HG02588 (cell line): ENCODE data around the gene KRTAP20-4.

ENCODE experiments used
- ATAC-seq: cut with Tn5 transposase; IDR thresholded peaks from one replicate; pipeline ENCODE4 v1.9.1; 2021; ENCODE audit warnings: mild to moderate bottlenecking, moderate library complexity; ENCODE audit not compliant: unreplicated experiment

The KRTAP20-4 gene

DNA sequence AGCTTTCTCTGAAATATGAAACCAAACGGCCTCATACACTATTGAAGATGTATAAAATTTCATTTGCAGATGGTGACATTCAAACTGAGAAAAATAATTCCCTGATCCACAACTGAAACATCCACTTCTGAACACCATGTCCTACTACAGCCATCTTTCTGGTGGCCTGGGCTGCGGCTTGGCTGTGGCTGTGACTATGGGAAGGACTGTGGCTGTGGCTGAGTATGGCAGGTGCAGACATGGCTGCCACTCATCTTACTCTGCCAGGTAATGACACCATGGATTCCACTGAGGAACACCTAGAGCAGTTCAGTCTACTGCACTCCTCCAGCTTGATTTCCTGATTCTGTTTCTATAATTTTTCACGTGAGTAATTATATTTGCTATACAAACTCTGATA is at the start of gene KRTAP20-4:
TSS of gene KRTAP20-4 (plus strand) at position 106 of the 400 bp plus-strand sequence.
- no peak for ATAC-seq

DNA sequence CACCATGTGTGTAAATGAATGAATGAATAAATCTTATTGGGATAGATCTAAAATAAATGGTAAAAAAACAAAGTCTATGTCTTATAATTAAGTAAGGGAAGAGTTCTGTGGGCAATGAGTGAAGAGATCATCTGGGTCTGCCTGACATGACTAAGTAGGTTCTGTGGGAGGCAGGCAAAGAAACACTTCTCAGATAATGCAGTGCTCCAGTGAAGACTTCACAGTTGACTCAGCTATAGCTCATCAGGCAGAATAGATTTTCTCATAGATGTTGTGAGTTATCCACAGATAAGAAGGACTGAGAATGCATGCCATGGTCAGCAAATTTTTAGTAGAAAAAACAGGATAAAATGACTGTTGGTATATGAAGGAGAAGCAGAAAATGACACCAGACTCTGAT is 42.7 kb upstream of the KRTAP20-4 start:
- ATAC-seq = no peak

DNA sequence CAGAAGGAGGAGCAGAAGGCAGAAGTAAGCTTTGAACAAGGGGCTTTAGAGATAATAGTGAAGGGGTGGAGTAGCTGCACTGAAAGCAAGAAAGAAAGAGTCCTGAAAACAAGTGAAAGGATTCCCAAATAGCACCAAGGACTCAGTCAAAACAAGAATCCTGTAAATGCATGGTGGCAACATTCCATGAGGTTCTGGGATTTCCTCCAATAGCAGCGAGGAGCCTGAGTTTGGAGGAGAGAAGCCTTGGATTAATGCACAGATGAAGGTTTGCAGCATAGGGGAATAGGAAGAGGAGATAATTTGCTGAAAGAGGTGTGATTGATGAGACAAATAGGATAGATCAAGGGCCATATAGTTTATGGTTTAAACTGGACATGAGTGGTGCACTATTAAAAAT is 41.1 kb upstream of the KRTAP20-4 start:
- ATAC-seq = no peak

DNA sequence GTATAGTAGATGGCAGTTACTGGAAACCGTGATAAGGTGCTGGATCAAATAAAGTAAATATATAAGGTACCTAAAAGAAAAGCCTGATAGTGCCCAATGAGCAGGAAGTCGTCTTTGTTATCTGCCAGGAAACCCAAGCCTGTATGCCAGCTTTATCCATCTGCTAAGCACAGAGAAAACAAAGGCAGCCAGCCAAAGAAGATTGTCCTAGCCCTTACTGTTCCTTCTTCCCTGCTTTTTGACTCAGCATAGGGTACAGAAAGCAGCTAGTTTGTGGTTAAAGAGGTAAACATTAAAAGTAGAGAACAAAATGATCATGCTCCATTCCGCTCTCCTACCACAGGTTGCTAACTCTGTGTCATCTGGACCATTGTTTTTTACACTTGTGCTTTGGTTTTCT is 40.3 kb upstream of the KRTAP20-4 start:
- ATAC-seq = no peak

DNA sequence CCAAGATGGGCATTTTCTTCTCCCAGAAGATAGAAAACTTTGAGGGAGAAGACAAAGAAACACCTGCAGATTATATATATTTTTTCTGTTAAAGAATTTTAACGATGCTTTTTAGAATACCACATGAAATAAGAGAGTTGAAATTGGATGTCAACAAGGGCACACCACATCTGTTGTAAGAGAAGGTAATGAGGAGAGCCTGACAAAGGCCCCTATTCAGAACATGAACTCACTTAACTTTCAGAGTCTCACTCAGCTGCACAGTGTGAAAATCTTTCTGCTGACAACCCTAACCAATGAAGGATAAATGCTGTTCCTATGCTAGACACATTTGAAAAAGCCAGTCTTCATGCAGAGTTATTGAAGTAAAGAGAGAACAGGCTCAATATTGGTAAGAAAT is 37.6 kb upstream of the KRTAP20-4 start:
- no peak for ATAC-seq

DNA sequence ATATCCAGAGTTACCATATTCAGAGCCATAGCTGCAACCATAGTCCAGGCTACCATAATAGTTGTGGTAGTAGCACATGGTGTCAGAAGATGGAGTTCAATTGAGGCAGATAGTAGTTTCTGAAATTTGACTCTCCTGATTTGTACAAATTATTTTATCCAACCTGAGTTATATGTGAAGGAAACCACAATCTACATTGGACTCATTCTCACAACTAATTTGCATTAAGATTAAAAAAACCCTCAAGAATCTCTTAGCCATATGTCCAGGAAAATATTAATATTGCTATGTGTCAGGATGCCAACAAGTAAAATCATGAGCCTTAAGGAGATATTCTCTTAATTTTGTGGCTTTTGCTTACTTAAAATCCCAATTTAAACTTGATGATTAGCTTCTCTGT is 30.1 kb upstream of the KRTAP20-4 start, which contains the start of gene KRTAP22-2:
TSS of gene KRTAP22-2 (minus strand) at position 101 of the 400 bp plus-strand sequence.
- no peak for ATAC-seq

DNA sequence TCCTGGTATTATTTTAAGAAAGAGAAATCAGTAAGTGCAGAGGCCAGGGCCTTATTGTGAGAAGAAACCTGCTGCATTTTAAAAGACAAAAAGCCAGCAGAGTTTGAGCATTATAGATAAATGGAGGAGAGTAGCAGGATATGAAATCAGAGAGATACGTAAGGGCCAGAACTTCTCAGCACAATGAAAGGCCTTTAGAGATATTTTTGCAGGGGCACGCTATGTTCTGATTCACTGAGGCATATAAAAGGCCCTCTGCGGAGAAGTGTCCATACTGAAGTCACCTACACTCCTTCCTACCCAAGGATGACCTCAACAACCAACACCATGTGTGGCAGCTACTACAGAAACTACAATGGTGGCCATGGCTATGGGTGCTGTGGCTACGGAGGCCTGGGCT is 28.3 kb upstream of the KRTAP20-4 start, which contains the start of gene KRTAP6-3:
TSS of gene KRTAP6-3 (plus strand) at position 301 of the 400 bp plus-strand sequence. CDS start at position 307, 6 bp downstream.
- ATAC-seq = no peak

DNA sequence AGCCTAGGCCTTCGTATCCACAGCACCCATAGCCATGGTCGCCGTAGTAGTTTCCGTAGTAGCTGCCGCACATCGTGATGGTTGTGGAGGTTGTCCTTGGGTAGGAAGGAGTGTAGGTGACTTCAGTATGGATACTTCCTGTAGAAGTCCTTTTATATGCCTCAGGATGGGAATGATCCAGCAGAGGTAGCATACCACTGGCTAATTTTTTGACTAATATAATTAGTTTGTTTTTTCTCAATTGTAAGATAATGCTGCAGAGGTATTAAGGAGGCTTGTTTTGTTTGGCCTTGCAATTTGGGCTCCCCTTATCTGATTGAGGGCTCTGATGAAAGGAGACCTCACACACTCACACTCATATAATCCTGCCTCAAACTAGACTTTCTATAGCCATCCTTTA is 21.6 kb upstream of the KRTAP20-4 start, which contains the start of gene KRTAP6-2:
TSS of gene KRTAP6-2 (minus strand) at position 101 of the 400 bp plus-strand sequence. CDS start at position 73, 28 bp downstream.
- ATAC-seq = no peak

DNA sequence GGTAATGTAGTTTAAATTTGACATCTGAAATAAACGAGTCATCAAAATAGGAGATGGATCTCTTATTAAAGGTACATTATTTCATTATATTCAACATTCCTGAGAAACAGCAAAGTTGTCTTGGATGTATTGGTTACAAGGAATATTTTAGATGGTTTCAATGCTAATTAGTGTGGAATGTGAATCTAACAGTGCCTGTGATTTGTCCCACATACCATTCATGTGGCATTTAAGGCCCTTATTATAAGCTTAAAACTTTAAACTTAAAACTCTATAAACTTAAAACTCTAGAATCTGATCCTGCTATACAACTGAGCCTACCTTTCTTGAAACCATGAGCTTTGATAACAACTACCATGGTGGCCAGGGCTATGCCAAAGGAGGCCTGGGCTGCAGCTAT is 19.6 kb upstream of the KRTAP20-4 start, which contains the start of gene KRTAP22-1:
TSS of gene KRTAP22-1 (plus strand) at position 301 of the 400 bp plus-strand sequence.
- ATAC-seq = no peak

DNA sequence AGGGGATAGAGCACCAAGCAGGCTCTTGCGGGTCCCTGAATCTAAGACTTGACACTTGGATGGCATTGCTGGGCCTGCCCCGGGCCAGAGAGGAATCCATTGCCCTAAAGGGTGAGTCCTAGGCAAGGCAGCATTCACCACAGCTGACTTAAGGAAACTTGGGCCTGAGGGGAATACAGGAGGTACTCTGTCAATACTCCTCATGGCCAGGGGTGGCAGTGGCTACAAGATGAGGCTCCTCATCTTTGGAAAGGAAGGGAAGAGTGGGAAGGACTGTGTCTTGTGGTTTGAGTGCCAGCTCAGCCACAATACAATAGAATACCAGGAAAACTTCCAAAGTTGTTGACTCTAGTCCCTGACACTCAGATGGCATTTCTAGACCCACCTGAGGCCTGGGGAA is 14.5 kb upstream of the KRTAP20-4 start:
- ATAC-seq = no peak

DNA sequence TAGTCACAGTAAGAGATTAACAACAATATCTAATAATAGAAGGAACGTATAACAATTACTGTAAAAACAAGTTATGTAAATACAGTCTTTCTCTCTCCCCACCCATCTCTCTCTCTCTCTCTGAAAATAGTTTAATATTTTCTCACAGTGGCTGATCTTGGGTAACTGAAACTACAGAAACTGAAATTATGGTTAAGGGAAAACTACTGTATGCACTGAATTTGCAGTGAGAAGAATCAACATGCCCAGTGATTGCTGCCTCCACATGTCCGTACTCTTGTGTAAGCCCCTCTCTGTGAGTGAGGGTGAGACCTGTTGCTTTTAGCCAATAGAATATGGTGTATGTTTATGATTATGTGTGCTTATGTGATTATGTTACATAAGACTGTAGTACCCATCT is 8.3 kb upstream of the KRTAP20-4 start:
- ATAC-seq = no peak

DNA sequence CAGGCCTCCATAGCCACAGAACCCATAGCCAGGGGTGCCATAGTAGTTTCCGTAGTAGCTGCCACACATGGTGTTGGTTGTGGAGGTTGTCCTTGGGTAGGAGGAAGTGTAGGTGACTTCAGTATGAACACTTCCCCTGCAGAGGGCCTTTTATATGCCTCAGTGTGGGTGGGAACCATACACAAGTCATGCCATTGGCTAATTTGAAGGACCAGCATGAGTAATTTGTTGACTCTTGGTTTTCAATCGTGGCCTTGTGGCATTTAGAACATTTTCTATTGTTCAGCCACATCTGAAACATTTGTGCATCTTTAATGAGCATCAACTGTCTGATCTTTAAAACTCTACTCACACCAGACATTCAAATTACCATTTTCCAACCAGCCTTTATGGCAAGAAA is 6.6 kb upstream of the KRTAP20-4 start, which contains the start of gene KRTAP6-1:
TSS of gene KRTAP6-1 (minus strand) at position 95 of the 400 bp plus-strand sequence. CDS start at position 69, 26 bp downstream.
- no peak for ATAC-seq

DNA sequence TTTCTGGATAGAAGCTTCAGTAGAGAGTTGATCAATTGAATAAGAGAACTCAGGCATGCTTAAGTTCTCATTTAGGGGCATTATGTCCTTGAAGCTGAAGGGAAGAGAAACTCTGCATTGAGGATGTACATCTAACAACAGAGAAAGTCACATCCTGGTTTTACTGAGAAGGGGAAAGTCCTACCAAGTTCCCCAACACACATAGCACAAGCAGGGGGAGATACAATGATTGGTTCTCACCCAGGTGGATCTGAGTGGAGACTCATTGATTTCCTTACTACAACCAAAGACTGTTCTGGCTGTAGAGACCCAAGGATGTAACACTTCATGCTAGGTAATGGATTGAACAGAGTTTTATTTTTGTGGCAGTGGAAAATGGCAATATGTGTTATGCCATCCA is 5.2 kb upstream of the KRTAP20-4 start:
- ATAC-seq = no peak

DNA sequence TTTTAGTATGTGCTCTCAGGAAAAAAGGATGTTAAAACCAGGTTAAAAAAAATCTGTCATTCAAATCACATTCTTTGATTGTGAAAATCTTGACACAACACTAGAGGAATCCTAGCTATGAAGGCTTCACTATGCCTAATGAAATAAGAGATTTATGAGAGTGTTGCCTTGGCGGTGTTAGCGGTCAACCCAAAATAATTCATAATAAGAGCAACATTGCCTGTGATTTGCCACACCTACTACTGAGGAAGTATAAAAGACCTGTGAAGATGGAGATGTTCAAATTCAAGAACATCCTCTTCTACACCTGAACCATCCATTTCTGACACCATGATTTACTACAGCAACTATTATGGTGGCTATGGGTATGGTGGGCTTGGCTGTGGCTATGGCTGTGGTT is 4.3 kb upstream of the KRTAP20-4 start, which contains the start of gene KRTAP20-1:
TSS of gene KRTAP20-1 (plus strand) at position 301 of the 400 bp plus-strand sequence. CDS start at position 331, 30 bp downstream.
- ATAC-seq = no peak

DNA sequence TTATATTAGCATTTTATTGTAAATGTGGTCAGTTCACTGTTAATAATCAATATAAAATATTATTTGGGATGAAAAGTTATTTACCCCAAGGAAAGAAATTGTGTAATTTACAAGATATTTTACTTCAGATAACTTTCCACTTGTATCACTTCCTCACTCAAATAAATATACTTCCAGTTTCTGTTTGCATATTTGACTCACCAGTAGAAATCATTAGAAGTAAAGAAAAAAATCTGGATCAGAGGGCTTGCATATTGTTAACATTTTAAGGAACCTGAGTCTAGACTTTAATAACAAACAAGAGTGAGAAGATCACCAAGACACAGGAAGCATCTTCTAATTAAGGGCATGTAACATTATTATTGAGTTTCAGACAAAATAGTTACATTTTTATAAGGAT is 347 bp upstream of the KRTAP20-4 start:
- no peak for ATAC-seq

DNA sequence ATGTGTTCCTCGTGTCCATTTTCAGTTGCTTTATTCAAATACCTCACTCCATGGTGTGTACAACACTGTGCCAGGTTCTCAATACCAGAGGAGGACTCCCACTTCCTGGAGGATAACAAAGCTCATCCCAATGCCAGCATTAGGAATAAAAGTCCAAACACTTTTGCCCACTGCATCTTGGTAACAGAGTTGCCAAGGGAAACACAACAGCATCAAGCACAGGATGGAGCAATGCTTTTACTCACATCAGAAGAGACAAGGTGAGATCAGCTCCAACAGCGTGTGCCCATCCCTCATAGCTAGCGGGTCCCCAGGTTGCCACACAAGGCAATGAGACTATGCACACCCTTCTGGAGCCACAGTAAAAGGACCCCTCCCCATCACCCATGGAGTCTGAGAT is 2.9 kb downstream of the KRTAP20-4 start:
- no peak for ATAC-seq

DNA sequence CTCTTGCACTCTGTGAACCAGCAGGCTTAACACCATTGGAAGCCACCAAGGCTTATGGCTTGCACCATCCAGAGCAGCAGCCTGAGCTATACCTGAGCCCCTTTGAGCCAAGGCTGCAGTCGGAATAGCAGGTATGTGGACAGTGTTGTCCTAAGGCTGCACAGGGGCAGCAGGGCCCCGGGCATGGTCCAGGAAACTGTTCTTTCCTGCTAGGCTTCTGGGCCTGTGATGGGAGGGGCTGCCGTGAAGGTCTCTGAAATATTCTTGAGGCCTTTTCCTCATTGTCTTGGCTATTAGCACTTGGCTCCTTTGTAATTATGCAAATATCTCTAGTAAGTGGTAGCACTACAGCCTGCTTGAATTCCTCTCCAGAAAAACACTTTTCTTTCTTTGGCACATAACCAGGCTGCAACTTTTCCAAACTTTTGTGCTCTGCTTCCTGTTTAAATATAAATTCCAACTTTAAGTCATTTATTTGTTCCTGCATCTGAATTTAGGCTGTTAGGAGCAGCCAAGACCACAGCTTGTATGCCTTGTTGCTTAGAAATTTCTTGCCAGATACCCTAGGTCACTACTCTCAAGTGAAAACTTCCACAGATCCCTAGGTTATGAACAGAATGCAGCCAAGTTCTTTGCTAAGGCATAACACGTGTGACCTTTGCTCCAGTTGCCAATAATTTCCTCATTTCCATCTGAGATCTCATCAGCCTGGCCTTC is 5.2 kb downstream of the KRTAP20-4 start:
- no peak for ATAC-seq

DNA sequence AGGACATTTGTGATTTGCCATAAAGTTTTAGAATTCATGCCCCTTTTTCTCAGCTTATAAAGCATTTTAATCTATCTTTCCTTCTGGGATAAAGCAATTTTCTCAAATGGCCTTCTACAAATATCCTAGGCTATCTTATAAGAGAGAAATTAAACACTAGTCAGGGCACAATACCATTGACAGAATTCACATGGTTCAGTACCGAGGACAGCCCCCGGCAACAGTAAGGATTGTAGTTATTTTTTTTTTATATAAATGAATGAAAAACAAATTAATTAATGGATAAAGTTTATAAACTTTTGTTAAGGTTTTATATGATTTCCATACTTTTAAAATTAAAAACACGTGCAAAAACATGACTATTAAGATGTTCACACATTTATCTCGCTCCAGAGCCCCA is 7.7 kb downstream of the KRTAP20-4 start:
- no peak for ATAC-seq

DNA sequence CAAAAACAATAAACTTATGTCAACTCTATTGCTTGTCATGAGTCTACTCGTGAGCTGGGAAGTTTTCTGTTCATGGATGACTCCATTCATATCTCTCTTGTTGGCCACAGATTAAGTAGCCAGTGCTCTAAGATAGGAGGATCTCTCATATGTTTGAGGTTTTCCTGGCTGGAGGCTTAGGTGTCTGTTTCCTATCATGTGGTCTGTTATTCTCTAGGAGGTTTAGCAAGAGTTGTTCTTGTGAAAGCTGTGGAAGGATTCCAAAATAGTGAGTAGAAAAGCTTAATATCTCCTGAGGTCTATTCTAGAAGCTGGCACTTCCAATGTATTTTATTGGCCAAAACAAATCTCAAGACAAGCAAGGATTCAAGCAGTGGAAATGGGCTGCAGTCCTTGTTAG is 8.8 kb downstream of the KRTAP20-4 start:
- ATAC-seq = no peak

DNA sequence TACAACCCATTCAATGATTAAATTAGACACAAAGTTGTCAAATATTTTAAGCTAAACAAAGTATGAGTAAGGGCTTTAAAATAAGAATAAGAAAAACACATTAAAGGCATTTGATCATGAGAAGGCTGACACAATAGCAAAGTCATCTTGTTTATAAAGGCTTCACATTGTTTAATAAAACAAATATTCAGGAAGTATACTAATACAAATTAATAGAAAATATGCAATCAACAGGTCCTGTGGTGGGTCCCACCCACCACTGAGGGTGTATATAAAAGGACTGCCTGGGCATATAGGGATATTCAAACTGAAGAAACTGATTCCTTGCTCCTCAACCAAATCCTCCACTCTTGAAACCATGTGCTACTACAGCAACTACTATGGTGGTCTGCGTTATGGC is 14.5 kb downstream of the KRTAP20-4 start, which contains the start of gene KRTAP20-2:
TSS of gene KRTAP20-2 (plus strand) at position 301 of the 400 bp plus-strand sequence. CDS start at position 359, 58 bp downstream.
- no peak for ATAC-seq

DNA sequence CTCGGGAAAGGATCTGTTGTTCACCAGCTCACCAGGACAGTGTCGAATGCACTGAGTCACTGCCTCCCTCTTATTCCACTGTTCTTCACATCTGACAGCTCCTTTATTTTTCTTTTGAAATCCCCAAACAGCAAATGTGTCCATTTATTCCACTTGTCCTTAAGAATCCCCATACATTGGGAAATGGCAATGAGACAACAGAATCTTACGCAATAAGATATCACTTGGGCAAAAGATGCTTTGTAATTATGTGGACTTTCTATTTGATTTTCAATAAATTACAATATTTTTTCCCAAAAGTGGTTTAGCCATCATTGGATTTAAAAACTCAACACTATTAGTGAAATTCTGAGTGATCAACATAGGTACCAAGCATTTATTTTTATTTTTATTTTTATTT is 18.3 kb downstream of the KRTAP20-4 start:
- ATAC-seq = no peak

DNA sequence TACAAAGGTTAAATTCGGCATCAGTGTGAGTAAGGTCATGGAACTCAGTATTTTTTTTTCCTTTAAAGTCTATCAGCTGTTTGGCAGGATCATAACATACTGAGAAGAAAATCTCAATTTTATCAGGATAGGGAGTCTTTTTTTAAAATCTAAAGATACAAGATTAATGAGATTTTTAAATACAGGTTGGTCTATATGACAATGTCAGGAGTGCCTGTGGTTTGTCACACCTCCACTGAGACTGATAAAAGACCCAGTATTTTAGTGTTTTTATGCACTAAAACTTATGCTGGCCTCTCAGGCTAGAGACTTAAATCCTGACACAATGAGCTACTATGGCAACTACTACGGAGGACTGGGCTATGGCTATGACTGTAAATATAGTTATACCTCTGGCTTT is 22.1 kb downstream of the KRTAP20-4 start, which contains the start of gene KRTAP20-3:
TSS of gene KRTAP20-3 (plus strand) at position 301 of the 400 bp plus-strand sequence.
- no peak for ATAC-seq
